PC-9 (cell line): Measurements from ENCODE around the gene GABRB1. TPM values are rescaled to one million over a fixed set of nuclear protein-coding genes. Genes with fewer than 3 reads are reported as not detected.

Experiments used
- BruUV-seq: library from RNA; stranded (reverse); fragments of 400-500 nt; replicated peaks from 2 replicates; lab custom pipeline; 2021; lab: Mats Ljungman, UMichigan
- CTCF ChIA-PET: fragments of 300-600 bp; sonication (Branson Sonifier 250); formaldehyde crosslinking; loops from one replicate; lab custom pipeline; 2022; ENCODE audit warnings: antibody characterized with exemption; lab: Charles Lee
- POLR2A ChIA-PET: fragments of 300-600 bp; sonication (Branson Sonifier 250); formaldehyde crosslinking; loops from one replicate; lab custom pipeline; 2022; ENCODE audit warnings: antibody characterized with exemption; ENCODE audit not compliant: unreplicated experiment; lab: Charles Lee
- DNase-seq, 2 experiments: peaks; one replicate each; pipeline versions ENCODE4 v3.0.0 to v3.0.0-alpha.2; 2015 to 2022; ENCODE audit warnings: mixed read lengths in 1 of 2
- H2AFZ ChIP-seq: fragments of 200-600 bp; sonication (generic); 2 replicates; pipeline ENCODE4 v1.8.1; 2017; ENCODE audit warnings: antibody characterized with exemption
- H3F3A ChIP-seq: fragments of 200-600 bp; sonication (generic); 2 replicates; pipeline ENCODE4 v1.8.1; 2017; ENCODE audit warnings: antibody characterized with exemption, mild to moderate bottlenecking, low read depth; ENCODE audit not compliant: insufficient read depth
- H3K27ac ChIP-seq: fragments of 200-600 bp; sonication (generic); 2 replicates; pipeline ENCODE4 v1.6.1; 2016; ENCODE audit warnings: mixed run types
- H3K27me3 ChIP-seq: fragments of 200-600 bp; sonication (generic); 2 replicates; pipeline ENCODE4 v1.6.1; 2016; ENCODE audit warnings: low read depth, mixed run types; ENCODE audit not compliant: insufficient read depth
- H3K36me3 ChIP-seq: fragments of 200-600 bp; sonication (generic); 2 replicates; pipeline ENCODE4 v1.6.1; 2016; ENCODE audit warnings: low read depth, mixed run types
- H3K4me1 ChIP-seq: fragments of 200-600 bp; sonication (generic); replicated peaks from 2 replicates; pipeline ENCODE4 v1.6.1; 2016; ENCODE audit warnings: mixed run types; ENCODE audit not compliant: insufficient read depth
- H3K4me2 ChIP-seq: fragments of 200-600 bp; sonication (generic); 2 replicates; pipeline ENCODE4 v1.6.1; 2017; ENCODE audit warnings: mixed run types
- H3K4me3 ChIP-seq: fragments of 200-600 bp; sonication (generic); 2 replicates; pipeline ENCODE4 v1.6.1; 2016; ENCODE audit warnings: mixed run types
- H3K79me2 ChIP-seq: fragments of 200-600 bp; sonication (generic); 2 replicates; pipeline ENCODE4 v1.6.1; 2017; ENCODE audit warnings: low read depth, mixed run types
- H3K9me2 ChIP-seq: fragments of 200-600 bp; sonication (generic); 2 replicates; pipeline ENCODE4 v1.8.1; 2017; ENCODE audit warnings: mild to moderate bottlenecking; ENCODE audit not compliant: insufficient read depth
- H3K9me3 ChIP-seq: fragments of 200-600 bp; sonication (generic); 2 replicates; pipeline ENCODE4 v1.8.1; 2016; ENCODE audit warnings: low read depth; ENCODE audit not compliant: insufficient read depth
- H4K20me1 ChIP-seq: fragments of 200-600 bp; sonication (generic); 2 replicates; pipeline ENCODE4 v1.8.1; 2017; ENCODE audit not compliant: insufficient read depth
- CTCF ChIP-seq: fragments of 200-600 bp; sonication (generic); conservative IDR thresholded peaks from 2 replicates; pipeline ENCODE4 v1.6.1; 2017; ENCODE audit warnings: mixed run types, antibody characterized with exemption, mild to moderate bottlenecking, moderate library complexity
- EZH2 ChIP-seq: fragments of 200-600 bp; sonication (generic); IDR thresholded peaks from 2 replicates; pipeline ENCODE4 v1.8.0; 2017; ENCODE audit warnings: antibody characterized with exemption, low read depth
- intact Hi-C: fragments of 100-400 bp; cut with micrococcal nuclease; formaldehyde crosslinking; loops from one replicate; pipeline ENCODE4 v1.10.0; 2022; ENCODE audit not compliant: unreplicated experiment
- total RNA-seq: library from RNA; stranded (reverse); gene quantifications from 2 replicates; pipeline ENCODE4 v1.2.3, GENCODE V29; 2021

Gene GABRB1
- total RNA-seq, 1 experiment from 2014 or later: not detected

DNA sequence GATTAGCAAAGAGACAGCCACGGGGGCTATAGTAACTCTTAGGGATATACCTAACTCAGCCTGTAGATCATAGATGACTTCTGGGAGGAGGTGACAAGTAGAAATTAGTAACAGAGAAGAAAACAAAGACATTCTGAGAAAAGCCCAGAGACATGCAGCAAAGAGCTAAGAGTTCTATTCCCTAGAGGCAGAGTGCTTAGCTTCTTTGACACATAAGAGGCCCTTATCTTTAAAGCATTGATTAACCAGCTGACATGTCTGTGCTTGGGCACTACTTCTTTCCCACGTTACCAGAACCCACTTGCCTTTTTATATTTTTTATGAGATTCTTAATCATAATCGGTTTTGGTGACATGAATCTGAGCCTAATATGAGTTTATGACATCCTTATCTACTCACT, 179.5 kb downstream of the GABRB1 start:
- Histone ChIP-seq H3K4me2 (no peak overlapping the region), H3F3A (no peaks in the 10 kb centered on the region), H3K36me3 (no peaks in the 10 kb centered on the region), H4K20me1 (no peaks in the 10 kb centered on the region), H2AFZ (no peak overlapping the region), H3K9me3 (no peaks in the 10 kb centered on the region), H3K27me3 (no peaks in the 10 kb centered on the region), H3K4me3 (no peak overlapping the region), H3K4me1 (no peaks in the 10 kb centered on the region), H3K9me2 (no peaks in the 10 kb centered on the region), H3K79me2 (no peaks in the 10 kb centered on the region), H3K27ac (no peak overlapping the region)
- ChIA-PET CTCF (no interaction called here), POLR2A (no interaction called here)
- TF ChIP-seq EZH2 (no peak), CTCF (no peak)
- BruUV-seq: no TSS peak
- intact Hi-C loops: no loop called here
- no peak for DNase-seq

DNA sequence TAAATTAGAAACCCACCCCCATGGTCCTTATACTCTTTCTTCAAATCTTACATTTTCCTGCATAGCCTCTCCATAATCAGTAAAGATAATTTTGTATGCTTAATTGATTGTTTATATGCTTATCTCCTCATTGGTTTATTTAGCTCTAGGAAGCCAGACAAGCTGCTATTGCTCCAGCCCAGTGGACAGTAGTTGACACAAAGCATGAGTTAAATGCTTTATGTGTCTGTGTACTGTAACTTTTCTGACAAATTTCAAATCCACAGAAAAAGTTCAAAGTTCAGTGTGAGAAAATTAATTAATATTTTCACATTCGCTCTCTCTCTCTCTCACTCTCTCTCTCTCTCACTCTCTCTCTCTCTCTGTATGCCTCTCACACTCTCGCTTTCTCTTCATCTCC, 181.7 kb downstream of the GABRB1 start:
- Histone ChIP-seq H3K36me3 (no peaks in the 10 kb centered on the region), H3K4me3 (no peak overlapping the region), H2AFZ (no peak overlapping the region), H3K4me2 (no peak overlapping the region), H3K9me3 (no peaks in the 10 kb centered on the region), H3F3A (no peaks in the 10 kb centered on the region), H4K20me1 (no peaks in the 10 kb centered on the region), H3K4me1 (no peaks in the 10 kb centered on the region), H3K9me2 (no peaks in the 10 kb centered on the region), H3K27ac (no peak overlapping the region), H3K79me2 (no peaks in the 10 kb centered on the region), H3K27me3 (no peaks in the 10 kb centered on the region)
- DNase-seq: no peak
- intact Hi-C loops: no loop called here
- TF ChIP-seq EZH2: no peak
- no peak for TF ChIP-seq CTCF
- ChIA-PET CTCF (no interaction called here), POLR2A (no interaction called here)
- no TSS peak for BruUV-seq

- Histone ChIP-seq H3K4me2 (no peak overlapping the region), H3K9me2 (no peaks in the 10 kb centered on the region), H3K4me3 (no peak overlapping the region), H3K36me3 (no peaks in the 10 kb centered on the region), H3K27me3 (no peaks in the 10 kb centered on the region), H3F3A (no peaks in the 10 kb centered on the region), H3K4me1 (no peaks in the 10 kb centered on the region), H2AFZ (no peak overlapping the region), H4K20me1 (no peaks in the 10 kb centered on the region), H3K9me3 (no peaks in the 10 kb centered on the region), H3K27ac (no peak overlapping the region), H3K79me2 (no peaks in the 10 kb centered on the region)
- POLR2A ChIA-PET: no interaction called here
- DNase-seq: no peak
- CTCF ChIA-PET: no interaction called here
- BruUV-seq: no TSS peak
- TF ChIP-seq EZH2: no peak
- TF ChIP-seq CTCF: no peak
- intact Hi-C loops: no loop called here
These were observed 182.2 kb downstream of the GABRB1 start for GRCh38 chr4:47213539-47213938.
